CD4-positive, alpha-beta T cell treated with Interleukin-12 subunit alpha and Interleukin-12 subunit beta, for 1 hour (primary cell): ENCODE data around the gene PARD3.
"Not testable (repeated sequence)": the region's sequence is repeated elsewhere in the genome, so short reads cannot be mapped to it uniquely, and the experiment has no call there.

ENCODE experiments used
- DNase-seq: peaks from one replicate; pipeline ENCODE4 v3.0.0-alpha.2; 2020

Gene PARD3

GRCh38 chr10:34439386-34439785 is 375.7 kb downstream of the PARD3 start:
- not testable (repeated sequence) for DNase-seq

- no peak for DNase-seq
Measured at GRCh38 chr10:34438741-34439140, 376.4 kb downstream of the PARD3 start.

- no peak for DNase-seq
Measured at GRCh38 chr10:34437906-34438305, 377.2 kb downstream of the PARD3 start.

- DNase-seq: no peak
Measured at GRCh38 chr10:34434119-34434594, 380.9 kb downstream of the PARD3 start.

- no peak for DNase-seq
Measured at GRCh38 chr10:34433241-34434076, 381.6 kb downstream of the PARD3 start.

GRCh38 chr10:34432589-34432988 is 382.5 kb downstream of the PARD3 start:
- no peak for DNase-seq

GRCh38 chr10:34430685-34431084 is 384.4 kb downstream of the PARD3 start:
- no peak for DNase-seq

GRCh38 chr10:34428501-34428900 is 386.6 kb downstream of the PARD3 start:
- DNase-seq: no peak

- no peak for DNase-seq
Measured at GRCh38 chr10:34427911-34428216, 387.2 kb downstream of the PARD3 start.

- not testable (repeated sequence) for DNase-seq
Measured at GRCh38 chr10:34427158-34427910, 387.8 kb downstream of the PARD3 start.

GRCh38 chr10:34426538-34427157 is 388.4 kb downstream of the PARD3 start:
- DNase-seq: not testable (repeated sequence)

GRCh38 chr10:34426041-34426440 is 389.1 kb downstream of the PARD3 start:
- DNase-seq: no peak

GRCh38 chr10:34423673-34424625 is 391.1 kb downstream of the PARD3 start:
- no peak for DNase-seq

GRCh38 chr10:34420795-34421194 is 394.3 kb downstream of the PARD3 start:
- DNase-seq: no peak

- DNase-seq: no peak
Measured at GRCh38 chr10:34420273-34420672, 394.8 kb downstream of the PARD3 start.

GRCh38 chr10:34415039-34415438 is 400.1 kb downstream of the PARD3 start:
- no peak for DNase-seq

- DNase-seq: no peak
Measured at GRCh38 chr10:34413756-34414587, 401.1 kb downstream of the PARD3 start.

- DNase-seq: no peak
Measured at GRCh38 chr10:34413214-34413613, 401.9 kb downstream of the PARD3 start.

- DNase-seq: no peak
Measured at GRCh38 chr10:34408956-34409355, 406.1 kb downstream of the PARD3 start.

- no peak for DNase-seq
Measured at GRCh38 chr10:34408381-34408780, 406.7 kb downstream of the PARD3 start.

GRCh38 chr10:34407324-34407805 is 407.7 kb downstream of the PARD3 start:
- no peak for DNase-seq
